CD4-positive, alpha-beta T cell treated with Interleukin-15 for 4 hours (primary cell): ENCODE results near the gene IL21R.

Experiments used
- DNase-seq: peaks from one replicate; pipeline ENCODE4 v3.0.0-alpha.2; 2020; ENCODE audit warnings: low spot score

The IL21R gene

DNA sequence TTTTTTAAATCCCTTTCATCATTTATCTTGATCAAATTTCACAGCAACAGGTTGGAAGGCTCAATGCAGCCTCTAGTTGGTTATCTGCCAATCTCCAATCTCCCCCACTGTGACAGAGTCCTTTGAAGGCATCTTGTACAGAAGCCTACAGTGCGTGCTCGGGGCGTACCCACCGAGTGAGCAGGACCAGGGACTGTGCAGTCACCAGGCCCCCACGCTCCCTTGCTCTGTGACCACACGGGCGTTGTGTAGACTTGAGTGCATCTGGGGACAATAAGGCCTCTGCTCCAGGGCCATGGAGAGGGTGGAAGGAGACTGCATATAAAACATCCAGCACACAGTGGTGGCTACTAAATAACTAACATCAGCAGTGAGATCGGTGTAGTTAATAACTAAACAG lies 84.4 kb downstream of the IL21R start:
- DNase-seq: no peak

- DNase-seq: no peak
These were observed 84.8 kb downstream of the IL21R start for GRCh38 chr16:27486760-27487159.

DNA sequence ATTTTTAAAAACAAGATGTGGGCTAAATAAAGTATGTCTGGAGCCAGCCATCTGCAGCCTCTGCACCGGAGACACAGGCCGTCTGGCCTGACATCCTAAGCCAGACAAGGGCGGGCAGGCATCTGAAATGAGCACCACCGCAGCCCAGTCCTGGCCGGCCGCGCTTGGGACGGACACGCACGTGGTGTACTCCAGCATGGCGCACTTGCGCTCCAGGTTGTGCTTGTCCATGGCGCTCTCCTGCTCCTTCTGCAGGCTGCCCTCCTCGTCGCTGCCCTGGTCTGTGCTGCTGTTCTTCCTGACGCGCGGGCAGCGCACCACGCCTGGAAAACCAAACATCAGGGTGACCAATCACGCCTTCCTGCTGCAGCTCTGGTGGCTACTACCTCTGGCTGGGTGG lies 87.4 kb downstream of the IL21R start:
- DNase-seq: no peak

- no peak for DNase-seq
These were observed 87.9 kb downstream of the IL21R start for GRCh38 chr16:27489906-27490305.

DNA sequence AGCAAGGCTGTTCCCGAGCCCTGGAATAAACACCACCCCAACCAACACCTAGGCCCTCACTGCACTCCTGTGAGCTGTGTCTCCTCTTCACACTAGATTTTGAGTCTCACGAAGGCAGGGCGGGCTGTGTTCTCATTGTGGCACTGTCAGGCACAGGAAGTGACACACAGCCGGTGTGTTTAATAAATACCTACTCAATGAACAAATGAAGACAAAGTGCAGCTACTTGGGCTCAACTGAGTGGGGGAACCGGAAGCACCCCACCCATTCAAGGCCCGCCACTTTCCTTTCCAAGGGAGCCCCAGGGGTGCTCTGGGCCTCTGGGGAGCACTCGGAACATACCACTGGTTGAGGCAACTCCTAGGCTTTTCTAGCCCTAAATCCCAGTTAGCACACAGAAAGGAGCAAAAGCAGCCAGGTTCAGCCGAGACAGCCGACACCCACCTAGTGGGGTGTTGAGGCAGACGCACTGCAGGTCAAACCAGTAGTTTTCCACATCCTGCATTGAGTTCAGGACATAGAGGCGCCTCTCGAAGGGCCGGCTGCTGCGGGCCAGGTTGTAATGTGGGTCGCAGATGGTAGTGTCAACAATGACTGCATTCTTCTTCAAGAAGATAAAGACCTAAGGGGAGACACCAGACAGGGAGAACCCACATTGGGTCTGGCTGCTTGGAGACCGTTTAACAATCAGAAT lies 90.1 kb downstream of the IL21R start:
- peak; percentile 4 for DNase-seq

- DNase-seq: no peak
These were observed 90.6 kb downstream of the IL21R start for GRCh38 chr16:27492588-27492979.

- no peak for DNase-seq
These were observed 93.2 kb downstream of the IL21R start for GRCh38 chr16:27495191-27495590.

- DNase-seq: no peak
These were observed 96.3 kb downstream of the IL21R start for GRCh38 chr16:27498031-27498825.

DNA sequence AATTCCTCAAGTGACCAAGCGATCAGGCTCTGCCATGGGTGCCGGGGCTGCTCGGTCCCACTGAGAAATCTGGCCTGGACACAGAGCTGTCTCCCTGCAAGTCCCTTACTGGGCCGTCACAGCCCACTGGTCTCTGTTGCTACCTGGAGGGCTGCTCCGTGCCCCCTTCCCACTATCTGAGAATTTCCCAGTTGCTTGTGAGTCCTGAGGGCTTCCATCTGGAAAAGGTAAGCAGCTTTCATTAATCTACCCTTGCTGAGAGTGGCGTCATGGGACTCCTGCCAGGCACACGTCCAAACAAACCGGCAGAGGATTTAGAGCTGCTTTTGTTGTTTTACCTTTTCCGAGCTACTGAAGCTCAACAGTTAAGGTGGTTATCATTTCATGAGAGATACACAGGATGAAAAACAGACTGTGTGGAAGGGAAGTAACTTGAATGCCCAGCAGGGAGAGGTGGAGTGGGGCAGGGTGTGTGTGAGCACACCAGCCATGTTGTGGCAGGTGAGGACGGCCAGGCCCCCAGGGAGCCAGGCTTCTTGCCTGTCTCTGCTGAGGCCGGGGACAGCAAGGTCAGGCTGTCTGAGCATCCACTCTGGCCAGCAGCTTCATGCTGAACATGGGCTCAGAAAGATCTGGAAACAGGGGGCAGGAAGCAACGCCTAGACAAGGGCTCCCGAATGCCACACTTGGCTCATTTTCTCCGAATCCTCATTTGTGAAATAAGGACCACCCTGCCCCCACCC lies 97.1 kb downstream of the IL21R start:
- DNase-seq: no peak

GRCh38 chr16:27499659-27500055 lies 97.7 kb downstream of the IL21R start:
- DNase-seq: no peak

DNA sequence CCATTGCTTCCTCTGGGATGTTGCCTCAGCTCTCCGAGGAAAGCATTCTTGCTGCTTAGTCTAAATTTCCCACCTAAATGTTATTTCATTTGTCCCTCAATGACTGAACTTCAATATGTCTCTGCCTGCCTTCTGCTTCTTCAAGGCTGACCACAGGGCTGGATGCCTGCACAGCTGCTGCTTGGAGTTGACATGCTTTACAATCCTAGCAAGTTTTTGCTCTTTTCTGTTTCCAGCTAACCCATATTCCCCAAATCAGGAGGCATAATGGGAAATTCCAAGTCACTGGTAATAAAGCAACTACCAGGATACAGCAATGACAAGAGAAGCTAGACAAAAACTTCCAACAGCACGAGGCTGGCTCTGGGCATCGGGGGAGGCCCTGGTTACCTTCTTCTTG lies 98.8 kb downstream of the IL21R start:
- DNase-seq: no peak
